WTC11 (cell line): ENCODE measurements around the gene SPATS2.
A peak's percentile ranks its signal among the peaks of the same experiment; 100 is the strongest.

Experiments
- ATF3 ChIP-seq: sonication (generic); formaldehyde crosslinking; conservative IDR thresholded peaks from 2 replicates; pipeline ENCODE4 v1.8.1; 2022; ENCODE audit warnings: mild to moderate bottlenecking, missing genetic modification reagents
- CTCF ChIP-seq: fragments of 200-600 bp; IDR thresholded peaks from 2 replicates; pipeline ENCODE4 v1.8.0; 2022; ENCODE audit warnings: antibody characterized with exemption
- E2F1 ChIP-seq: sonication (generic); formaldehyde crosslinking; IDR thresholded peaks from 2 replicates; pipeline ENCODE4 v1.8.0; 2022; ENCODE audit warnings: mild to moderate bottlenecking, missing genetic modification reagents
- NFYB ChIP-seq: sonication (generic); formaldehyde crosslinking; conservative IDR thresholded peaks from 2 replicates; pipeline ENCODE4 v1.8.0; 2022; ENCODE audit warnings: low read depth, missing genetic modification reagents
- NR1H2 ChIP-seq: sonication (generic); formaldehyde crosslinking; IDR thresholded peaks from 2 replicates; pipeline ENCODE4 v1.9.0; 2021; ENCODE audit warnings: mild to moderate bottlenecking, moderate library complexity, missing genetic modification reagents
- PREB ChIP-seq: sonication (generic); formaldehyde crosslinking; IDR thresholded peaks from 2 replicates; pipeline ENCODE4 v1.8.1; 2022; ENCODE audit warnings: mild to moderate bottlenecking, missing genetic modification reagents, moderate library complexity, borderline replicate concordance
- USF1 ChIP-seq: sonication (generic); formaldehyde crosslinking; IDR thresholded peaks from 2 replicates; pipeline ENCODE4 v1.8.0; 2022; ENCODE audit warnings: mild to moderate bottlenecking, missing genetic modification reagents
- ZNF423 ChIP-seq: fragments of 250-450 bp; sonication (Bioruptor Pico); IDR thresholded peaks from 2 replicates; pipeline ENCODE4 v2.1.2; 2022; ENCODE audit warnings: mild to moderate bottlenecking, moderate library complexity

GRCh38 chr12:49357103-49357678 lies 10.1 kb upstream of the SPATS2 start:
- no peak for TF ChIP-seq E2F1
- peak; percentile 37; the same call in 1 of the 2 replicates for TF ChIP-seq CTCF
- no peak for TF ChIP-seq PREB (CRISPR knock-in tag)
- TF ChIP-seq NR1H2 (CRISPR knock-in tag): no peak
- TF ChIP-seq NFYB (CRISPR knock-in tag): no peak
- no peak for TF ChIP-seq USF1
- TF ChIP-seq ZNF423: no peak
- no peak for TF ChIP-seq ATF3 (CRISPR knock-in tag)
